Glomerular visceral epithelial cell (primary cell): ENCODE results near the gene CNN2.

Experiments
- DNase-seq: peaks from one replicate; pipeline ENCODE4 v3.0.0-alpha.2; 2016; ENCODE audit errors: extremely low spot score

The CNN2 gene

DNA sequence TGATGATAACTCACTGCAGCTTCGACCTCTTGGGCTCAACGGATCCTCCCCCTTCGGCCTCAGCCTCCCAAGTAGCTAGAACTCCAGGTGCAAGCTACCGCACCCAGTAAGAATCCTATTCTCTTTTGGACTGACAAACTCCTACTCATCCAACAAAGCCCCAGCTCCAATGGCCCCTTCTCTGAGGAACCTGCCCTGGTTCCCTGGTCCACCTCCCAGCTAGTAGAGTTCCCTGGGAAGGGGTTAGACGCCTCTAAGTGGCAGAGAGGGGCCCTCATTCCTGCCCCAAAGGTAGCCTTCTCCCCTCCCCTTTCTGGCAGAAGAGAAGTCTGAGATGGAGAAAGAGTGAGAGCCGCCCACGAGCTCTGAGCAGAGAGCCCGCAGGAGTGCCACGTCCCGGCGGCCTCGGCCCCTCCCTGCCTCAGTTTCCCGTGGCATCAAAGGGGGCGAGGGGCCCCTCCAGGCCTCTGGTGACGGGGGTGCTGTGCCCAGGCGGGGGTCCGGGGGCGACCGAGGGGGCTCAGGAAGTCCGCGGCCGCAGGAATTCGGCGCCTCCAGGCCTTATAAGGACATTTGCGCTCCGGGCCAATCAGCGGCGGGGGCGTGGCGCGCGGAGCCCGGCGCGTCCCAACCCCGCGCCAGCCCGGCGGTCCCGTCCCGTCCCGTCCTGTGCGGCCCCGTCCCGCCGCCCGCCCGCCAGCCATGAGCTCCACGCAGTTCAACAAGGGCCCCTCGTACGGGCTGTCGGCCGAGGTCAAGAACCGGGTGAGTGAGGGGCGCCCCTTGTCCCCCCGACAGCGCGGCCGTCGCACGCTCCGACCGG lies at the start of gene CNN2:
Gene CNN2, plus strand, starts transcription at position 649 of the 823 bp plus-strand sequence. Its CDS starts 54 bp downstream, at position 703.
- peak; percentile 80 for DNase-seq

DNA sequence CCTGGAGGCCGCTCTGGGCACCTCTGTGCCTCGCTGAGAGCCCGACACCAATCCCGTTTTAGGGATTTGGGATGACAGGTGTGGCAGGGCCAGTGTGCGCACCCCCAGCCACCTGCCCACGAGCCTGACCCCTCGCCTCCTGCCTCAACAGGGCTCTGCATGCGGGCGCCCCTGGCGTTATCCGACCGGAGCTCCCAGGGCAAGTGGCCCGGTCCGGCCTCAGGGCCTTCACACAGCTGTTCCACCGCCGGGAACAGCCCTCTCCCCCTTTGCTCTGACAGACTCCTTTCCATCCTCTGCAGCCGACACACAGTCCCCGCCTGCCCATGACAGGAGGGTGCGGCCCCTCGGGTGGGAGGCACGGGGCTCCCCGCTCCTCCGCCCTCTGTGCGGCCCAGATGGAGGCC lies 49.3 kb upstream of the CNN2 start:
- DNase-seq = no peak

DNA sequence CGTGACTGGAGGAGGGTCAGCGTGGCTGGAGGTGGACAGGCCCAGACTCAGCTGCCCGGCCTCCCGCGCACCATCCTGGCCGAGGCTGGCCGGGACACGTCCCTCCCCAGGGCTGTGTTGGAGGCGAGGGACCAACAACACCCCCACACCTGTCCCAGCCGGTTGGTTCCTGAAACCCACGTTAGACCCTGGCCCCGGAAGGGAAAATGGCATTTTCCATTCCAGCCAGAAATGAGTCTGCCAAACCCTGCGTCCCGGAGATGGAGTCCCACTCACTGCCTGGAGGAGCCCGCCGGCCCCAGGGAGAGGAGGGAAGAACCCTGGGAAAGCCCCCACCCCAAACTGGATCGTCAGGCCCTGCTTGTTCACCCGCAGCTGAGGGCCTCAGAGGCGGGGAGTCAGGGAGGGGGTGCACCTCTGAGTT lies 47.1 kb upstream of the CNN2 start:
- no peak for DNase-seq

DNA sequence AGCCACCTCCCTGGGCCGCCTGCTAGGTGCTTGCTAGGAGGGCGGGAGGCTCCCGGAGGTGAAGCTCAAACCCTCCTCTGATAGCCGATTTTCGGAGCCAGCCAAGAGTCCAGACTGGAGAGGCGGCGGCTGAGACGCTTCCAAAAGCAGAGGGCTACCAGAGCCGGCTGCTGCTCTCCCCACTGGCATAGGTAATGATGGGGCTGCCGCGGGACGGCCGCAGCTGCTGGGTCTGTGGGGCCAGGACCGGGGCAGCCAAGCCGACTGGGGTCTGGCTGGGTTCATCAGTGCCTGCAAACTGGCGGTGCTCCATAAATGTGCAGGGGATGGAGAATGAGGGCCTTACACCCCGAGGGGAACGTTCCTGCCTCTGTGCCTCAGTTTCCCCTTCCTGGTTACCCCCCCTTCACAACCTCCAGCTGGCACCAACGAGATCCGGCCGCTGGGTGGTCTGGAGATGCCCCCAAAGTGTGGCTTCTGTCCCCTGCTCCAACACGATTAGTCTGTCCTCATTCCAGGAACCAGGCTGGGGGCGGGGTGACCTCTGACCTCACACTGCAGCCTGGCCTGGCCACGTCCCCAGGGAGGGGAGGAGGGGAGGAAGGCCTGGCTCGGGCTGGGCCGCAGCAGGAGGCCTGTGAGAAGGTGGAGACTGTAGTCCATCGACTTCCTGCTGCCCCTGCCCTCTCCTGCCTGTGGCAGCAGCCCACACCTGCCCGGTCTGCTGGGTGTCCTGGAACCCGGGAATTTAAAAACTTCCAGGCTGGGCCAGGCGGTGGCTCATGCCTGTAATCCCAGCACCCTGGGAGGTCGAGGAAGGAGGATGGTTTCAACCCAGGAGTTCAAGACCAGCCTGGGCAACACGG lies 46.0 kb upstream of the CNN2 start:
- DNase-seq = no peak

DNA sequence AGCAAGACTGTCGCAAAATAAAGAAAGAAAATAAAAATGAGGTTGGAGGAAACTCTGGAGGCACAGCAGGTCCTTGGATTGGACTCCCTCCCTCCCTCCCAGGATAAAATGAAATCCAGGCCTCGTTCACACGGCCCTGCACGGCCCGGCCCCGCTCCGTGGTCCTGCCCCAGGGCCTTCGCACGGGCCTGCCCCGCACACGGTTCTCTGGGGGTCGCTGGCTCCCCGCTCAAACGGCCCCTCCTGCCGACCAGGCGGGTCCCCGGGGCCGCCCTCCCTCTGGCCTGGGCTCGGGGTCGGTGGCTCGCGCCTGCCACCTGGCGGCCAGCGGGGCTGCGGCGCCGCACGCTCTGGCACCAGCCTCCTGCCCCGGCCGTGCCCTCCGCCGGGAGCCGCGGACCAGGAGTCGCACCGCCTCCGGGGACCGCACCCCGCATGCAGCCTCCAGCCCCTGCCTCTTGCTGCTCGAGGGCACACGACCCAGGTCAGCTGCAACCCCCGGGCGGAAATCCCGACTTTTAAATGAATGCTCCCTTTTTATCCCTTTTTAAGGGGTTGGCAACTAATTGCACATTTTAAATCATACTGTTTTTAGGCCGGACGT lies 43.7 kb upstream of the CNN2 start:
- DNase-seq = peak; percentile 72

DNA sequence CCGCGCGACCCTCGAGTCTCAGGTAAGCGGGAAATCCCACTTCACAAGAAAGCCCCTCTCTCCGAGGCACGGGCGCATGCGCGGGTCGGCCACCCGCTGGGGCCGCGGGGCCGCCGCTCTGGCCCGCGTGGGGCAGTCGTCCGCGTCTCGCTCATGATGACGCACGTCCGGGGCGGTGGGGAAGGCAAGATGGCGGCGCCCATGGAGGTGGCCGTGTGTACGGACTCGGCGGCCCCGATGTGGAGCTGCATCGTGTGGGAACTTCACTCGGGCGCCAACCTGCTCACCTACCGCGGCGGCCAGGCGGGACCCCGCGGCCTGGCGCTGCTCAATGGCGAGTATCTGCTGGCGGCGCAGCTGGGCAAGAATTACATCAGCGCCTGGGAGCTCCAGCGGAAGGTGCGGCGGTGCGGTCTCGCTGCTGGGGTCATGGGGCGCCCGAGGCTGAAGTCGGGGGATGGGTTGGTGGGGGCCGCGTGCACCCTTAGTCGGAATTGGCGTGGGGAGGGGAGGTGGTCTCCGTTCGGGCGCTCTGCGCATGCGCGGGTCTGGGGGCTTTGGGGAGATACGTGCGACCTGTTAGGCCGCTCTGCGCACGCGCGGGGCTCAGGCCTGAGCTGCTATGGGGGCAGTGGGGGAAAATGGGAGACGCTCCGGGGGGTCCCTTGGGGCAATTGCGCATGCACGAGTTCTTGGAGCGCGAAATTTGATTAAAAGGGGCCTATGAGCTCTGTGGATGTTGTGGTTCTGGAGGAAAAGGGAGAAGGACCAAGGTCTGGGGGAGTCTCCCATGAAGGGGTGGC lies 42.0 kb upstream of the CNN2 start, which contains the start of gene WDR18:
Gene WDR18, plus strand, starts transcription at position 181 of the 803 bp plus-strand sequence. Its CDS starts 9 bp downstream, at position 190.
- DNase-seq = peak; percentile 89

DNA sequence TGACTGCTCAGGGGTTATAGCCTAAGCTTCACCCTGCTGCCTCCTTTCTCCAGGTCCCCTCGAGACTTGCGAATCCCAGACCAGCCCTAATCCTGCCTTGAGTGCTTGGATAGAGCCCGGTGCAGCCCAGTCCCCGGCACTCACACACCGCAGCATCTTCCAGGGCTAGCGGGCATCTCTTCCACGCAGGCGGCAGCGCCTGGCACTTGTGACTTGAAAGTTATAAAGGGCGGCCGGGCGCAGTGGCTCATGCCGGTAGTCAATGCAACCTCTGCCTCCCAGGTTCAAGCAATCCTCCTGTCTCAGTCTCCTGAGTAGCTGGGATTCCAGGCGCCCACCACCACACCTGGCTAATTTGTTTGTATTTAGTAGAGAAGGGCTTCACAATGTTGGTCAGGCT lies 40.3 kb upstream of the CNN2 start:
- DNase-seq = no peak

DNA sequence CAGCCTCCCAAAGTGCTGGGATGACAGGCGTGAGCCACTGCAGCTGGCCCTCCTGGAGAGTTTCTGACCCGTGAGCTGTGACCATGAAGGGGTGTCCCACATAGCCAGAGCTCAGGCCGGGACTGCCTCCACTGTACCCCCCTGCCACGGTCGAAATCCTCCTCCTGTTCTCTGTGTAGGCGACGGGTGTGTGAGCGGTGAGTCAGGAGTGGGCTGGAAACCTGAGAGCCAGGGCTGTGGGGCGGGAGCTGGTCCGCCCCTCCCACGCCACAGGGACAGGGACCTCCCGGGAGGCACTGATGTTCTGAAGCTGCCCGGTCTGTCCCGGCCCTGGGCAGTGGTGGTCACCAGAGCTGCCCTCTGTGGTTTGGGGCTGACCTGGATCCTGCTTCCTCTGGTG lies 38.3 kb upstream of the CNN2 start:
- no peak for DNase-seq

DNA sequence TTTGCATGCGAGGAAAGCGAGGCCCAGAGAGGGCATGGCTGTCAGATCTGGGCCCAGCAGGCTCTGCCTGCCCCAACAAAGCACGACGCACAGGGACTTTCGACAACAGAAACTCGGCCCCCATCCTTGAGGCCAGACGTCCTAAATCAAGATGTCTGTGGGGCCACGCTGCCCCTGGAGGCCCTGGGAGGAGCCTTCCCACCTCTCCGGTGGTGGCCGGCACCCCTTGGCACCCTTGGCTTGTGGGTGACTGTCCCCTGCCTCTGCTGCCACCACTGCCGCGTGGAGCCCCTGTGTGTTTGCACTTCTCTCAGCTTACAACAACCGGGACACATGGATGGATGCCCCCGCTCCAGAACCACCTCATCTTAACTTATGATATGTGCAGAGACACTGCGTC lies 37.9 kb upstream of the CNN2 start:
- DNase-seq = no peak

DNA sequence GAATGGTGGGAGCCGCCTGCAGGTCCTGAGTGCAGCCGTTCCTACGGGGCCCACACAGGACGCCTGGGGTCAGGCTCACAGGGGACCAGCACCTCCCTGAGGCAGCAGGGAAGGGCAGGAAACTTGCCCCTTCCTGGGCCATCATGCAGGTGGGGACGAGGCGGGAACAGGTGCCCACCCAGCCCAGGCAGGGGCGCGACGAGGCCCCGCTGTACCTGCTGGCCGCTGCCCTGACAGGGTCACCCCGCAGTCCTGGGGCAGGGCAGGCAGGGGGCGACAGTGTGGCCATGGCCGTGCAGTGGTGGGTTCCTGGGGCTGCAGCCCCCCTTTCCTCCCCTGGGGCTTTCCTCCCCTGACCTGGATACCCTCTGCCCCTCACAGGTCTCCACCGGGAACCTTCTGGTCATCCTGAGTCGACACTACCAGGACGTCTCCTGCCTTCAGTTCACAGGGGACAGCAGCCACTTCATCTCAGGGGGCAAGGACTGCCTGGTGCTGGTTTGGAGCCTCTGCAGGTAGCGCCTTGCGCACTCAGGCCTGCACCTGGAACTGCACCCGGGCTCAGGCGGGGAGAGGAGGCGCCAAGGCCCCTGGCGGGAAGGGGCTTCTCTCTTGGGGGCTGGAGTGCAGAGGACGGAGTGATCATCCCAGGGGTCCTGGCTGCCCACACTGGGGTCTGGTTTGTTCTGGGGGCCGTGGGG lies 36.9 kb upstream of the CNN2 start:
- no peak for DNase-seq

DNA sequence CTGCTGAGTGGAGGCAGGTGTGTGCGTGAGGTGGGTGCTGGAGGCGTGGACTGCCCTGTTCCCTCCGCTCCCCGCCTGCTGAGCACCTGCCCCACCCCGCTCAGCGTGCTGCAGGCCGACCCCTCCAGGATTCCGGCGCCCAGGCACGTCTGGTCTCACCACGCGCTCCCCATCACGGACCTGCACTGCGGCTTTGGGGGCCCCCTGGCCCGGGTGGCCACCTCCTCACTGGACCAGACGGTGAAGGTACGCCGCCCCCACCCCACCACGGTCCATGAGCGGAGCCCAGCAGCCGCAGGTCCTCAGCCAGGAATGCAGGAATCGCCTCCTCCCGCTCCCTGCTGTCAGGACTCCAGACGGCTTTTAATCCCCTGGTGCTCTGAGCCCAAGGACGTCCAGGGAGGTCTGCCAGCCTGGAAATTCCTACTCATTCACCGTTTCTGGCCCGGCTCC lies 36.3 kb upstream of the CNN2 start:
- DNase-seq = no peak

DNA sequence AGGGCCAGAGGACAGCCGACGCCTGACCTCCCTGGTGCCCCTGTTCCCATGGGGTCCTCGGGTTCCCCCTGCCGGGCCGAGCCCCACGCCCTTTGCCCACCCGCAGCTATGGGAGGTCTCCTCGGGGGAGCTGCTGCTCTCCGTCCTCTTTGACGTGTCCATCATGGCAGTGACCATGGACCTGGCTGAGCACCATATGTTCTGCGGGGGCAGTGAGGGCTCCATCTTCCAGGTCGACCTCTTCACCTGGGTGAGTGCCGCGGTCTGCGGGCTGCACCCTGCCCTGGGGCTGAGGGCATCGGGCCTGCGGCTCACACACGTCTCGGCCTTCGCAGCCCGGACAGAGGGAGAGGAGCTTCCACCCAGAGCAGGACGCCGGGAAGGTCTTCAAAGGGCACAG lies 35.7 kb upstream of the CNN2 start:
- DNase-seq = no peak

DNA sequence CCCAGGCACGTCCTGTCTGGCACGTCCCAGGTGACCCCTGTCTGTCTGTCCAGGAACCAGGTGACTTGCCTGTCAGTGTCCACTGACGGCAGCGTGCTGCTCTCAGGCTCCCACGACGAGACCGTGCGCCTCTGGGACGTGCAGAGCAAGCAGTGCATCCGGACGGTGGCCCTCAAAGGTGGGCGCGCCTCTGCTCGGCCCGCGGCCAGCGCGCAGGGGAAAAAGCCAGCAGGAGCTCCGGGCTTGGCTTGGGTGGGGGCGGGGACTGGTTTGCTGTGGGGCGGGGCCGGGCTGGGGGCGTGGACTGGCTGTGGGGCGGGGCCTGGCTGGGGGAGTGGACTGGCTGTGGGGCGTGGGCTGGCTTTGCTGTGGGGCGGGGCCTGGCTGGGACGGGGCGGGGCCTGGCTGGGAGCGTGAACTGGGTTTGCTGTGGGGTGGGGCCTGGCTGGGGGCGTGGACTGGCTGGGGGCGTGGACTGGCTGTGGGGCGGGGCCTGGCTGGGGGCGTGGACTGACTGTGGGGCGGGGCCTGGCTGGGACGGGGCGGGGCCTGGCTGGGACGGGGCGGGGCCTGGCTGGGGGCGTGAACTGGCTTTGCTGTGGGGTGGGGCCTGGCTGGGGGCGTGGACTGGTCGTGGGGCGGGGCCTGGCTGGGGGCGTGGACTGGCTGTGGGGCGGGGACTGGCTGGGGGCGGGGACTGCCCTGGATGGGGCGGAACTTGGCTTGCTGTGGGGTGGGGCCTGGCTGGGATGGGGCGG lies 35.1 kb upstream of the CNN2 start:
- DNase-seq = peak; percentile 51

DNA sequence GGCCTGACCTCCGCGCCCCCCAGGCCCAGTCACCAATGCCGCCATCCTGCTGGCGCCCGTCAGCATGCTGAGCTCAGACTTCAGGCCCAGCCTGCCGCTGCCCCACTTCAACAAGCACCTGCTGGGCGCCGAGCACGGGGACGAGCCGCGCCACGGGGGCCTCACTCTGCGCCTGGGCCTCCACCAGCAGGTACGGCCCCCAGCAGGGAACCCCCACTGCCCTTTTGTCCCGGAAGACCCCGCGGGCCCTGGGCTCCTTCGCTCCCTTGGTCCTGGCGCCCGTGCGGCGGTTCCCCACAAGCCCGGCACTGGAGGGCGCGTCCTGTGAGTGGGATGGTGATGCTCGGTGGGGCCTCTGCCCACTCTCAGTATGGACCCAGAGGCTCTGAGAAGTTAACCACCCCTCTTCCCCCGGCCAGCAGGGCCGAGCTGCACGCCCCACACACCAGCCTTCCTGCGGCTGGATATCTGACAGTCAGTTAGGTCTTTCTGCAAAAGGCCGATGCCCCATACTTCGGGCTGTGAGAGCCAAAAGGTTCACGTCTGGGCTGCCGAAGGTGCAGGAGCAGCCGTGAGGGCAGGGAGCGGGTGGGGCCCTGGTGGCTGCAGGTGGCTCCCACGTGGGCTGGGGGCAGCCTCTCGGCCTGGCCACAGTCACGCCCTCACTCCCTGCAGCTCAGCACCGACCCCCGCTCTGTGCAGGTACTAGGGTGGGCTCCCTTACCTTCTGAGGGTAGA lies 34.3 kb upstream of the CNN2 start:
- no peak for DNase-seq

DNA sequence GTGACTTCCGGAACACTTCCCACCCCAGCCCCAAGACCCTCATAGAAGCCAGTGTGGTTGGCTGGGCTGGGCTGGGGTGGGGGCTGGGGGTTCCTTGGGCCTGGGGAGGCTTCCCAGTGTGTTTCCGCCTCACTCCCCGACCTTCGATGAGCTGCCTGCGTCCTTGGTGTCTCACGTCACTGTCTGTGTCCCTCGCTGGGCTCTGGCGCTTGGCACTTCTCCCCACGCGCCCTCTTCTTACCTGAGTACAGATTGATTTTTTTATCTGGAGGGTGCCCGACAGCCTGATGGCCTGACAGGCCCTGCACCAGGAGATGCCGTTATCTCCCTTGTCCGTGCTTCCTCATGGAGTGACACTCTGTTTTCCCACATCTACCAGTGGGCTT lies 33.7 kb upstream of the CNN2 start:
- DNase-seq = no peak

DNA sequence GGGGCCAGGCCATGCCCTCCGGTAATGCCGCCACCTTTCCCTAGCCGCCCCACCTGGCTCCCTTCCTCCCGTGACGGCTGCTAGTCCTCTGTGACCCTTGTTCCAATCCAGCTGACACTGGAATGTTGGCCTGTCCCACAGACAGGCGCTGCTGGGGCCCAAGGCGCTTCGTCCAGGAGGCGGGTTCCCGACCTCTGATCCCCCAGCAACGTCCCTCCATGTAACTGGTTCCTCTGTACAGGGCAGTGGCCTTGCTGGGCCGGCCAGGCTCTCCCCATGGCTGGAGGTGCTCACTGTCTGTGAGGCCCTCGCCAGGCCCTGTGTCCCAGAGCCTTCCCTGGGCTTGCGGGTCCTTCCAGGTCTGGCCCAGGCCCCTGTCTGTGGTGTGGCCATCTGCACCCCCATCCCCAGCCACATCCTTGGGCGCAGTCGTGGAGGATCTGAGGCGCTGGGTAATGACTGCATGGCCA lies 33.0 kb upstream of the CNN2 start:
- no peak for DNase-seq

DNA sequence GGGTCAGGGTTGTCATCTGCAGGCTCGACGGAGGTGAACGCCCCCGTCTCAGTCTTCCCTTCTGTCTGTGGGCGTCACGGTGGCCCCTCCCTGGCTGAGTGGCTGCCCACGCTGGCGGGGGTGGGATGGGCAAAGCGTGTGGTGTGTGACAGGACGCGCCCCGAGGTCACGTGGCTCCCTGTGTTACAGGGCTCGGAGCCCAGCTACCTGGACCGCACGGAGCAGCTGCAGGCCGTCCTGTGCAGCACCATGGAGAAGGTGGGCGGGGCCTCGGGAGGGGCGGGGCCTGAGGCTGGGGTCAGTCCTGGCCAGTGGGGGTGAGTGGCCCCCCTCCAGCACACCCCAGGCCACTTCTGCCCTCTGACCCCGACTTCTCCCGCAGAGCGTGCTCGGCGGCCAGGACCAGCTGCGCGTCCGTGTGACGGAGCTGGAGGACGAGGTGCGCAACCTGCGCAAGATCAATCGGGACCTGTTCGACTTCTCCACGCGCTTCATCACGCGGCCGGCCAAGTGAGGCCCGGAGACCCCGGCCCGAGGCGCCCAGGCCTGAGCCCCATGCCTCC lies 32.5 kb upstream of the CNN2 start:
- no peak for DNase-seq

DNA sequence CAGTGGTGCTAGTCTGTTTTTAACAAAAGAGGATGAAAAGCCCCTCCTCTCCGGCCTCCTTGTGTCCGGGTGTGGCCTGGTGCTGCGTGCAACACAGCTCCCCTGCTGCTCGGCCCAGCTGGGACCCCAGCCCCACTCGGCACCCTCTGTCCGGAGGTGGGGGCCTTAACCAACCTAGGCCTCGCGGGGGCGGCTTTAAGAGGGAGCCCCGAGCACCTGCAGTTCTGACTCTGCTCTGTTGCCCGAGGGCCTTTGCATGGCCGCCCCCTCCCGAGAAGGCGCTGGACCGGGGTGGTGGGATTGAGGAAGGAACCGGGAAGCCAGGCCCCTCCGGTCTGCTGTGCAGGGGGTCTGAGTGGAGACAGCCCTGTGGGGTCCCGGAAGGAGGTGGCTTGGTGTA lies 31.9 kb upstream of the CNN2 start:
- DNase-seq = no peak
